ENCODE results near the gene C9orf40. TPM values are rescaled to one million over a fixed set of nuclear protein-coding genes. Genes with fewer than 3 reads are reported as not detected.

C9orf40 gene
- total and polyA plus RNA-seq, 4 donors, result 1.3 to 21.8 (median 1.6) TPM

- TF ChIP-seq ZBTB33 (IDR thresholded peaks at IDR 0.05) (no peak), GABPA (IDR thresholded peaks at IDR 0.05 in 1 of 2, conservative IDR thresholded peaks at IDR 0.05 in 1 of 2) (no peak), FOXA2 (IDR thresholded peaks at IDR 0.05) (no peak), RXRA (IDR thresholded peaks at IDR 0.05) (no peak)
Measured at GRCh38 chr9:74948937-74949336, 3.8 kb downstream of the C9orf40 start (continued).

DNA sequence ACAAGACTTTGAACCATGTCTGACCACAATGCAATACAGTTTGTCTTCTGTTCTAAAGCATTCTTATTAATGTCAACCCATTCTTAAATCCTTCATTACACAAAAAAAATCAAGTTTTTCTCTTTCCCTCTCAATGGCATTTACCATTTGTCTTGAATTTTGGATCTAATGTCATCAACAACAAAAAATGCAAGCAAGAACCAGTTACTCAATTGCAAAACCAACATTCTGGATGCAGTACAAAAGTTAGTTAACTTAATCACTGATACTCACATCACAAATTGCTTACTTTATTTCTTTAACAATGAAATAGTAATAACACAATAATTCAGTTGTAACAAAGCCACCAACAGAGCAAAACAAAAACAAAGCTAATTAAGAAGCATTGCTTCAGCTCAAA is 6.0 kb downstream of the C9orf40 start:
- no peak for DNase-seq (ENCODE audit: low spot score)
- no peak for TF ChIP-seq YY1 (IDR thresholded peaks at IDR 0.05)
- no peak for TF ChIP-seq HNF4A (conservative IDR thresholded peaks at IDR 0.05)
- TF ChIP-seq, protein P1, sequence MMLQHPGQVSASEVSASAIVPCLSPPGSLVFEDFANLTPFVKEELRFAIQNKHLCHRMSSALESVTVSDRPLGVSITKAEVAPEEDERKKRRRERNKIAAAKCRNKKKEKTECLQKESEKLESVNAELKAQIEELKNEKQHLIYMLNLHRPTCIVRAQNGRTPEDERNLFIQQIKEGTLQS (IDR thresholded peaks at IDR 0.05), result no peak
- TF ChIP-seq RXRA (IDR thresholded peaks at IDR 0.05), result no peak
- TF ChIP-seq SP1 (IDR thresholded peaks at IDR 0.05), result no peak
- no peak for TF ChIP-seq REST (IDR thresholded peaks at IDR 0.05)
- no peak for TF ChIP-seq FOXA1 (IDR thresholded peaks at IDR 0.05)
- TF ChIP-seq GABPA (IDR thresholded peaks at IDR 0.05 in 1 of 2, conservative IDR thresholded peaks at IDR 0.05 in 1 of 2), result no peak
- TF ChIP-seq ZBTB33 (IDR thresholded peaks at IDR 0.05), result no peak
- peaks cover 0 to 13% (median 2%) of the 10 kb centered on the region in 4 donors for H3K4me1 ChIP-seq (ENCODE audit: control insufficient read depth in 4 of 4, insufficient read depth in 4 of 4, low read length in 3 of 4)
- H3K36me3 ChIP-seq (ENCODE audit: control insufficient read depth in 4 of 4, insufficient read depth in 3 of 4, low read depth in 1 of 4, low read length in 3 of 4), result no peaks in the 10 kb centered on the region
- H3K4me3 ChIP-seq (ENCODE audit: low read depth in 1 of 3, low read length in 3 of 3), result no peak overlapping the region
- no peak overlapping the region for H3K9ac ChIP-seq (ENCODE audit: low read depth in 1 of 2, low read length in 2 of 2)
- H3K9me3 ChIP-seq (ENCODE audit: control insufficient read depth in 4 of 4, low read length in 3 of 4), result no peaks in the 10 kb centered on the region
- no peak overlapping the region for H3K27ac ChIP-seq (ENCODE audit: low read depth in 1 of 2, low read length in 2 of 2)
- H3K27me3 ChIP-seq (ENCODE audit: control insufficient read depth in 4 of 4, insufficient read depth in 4 of 4, low read length in 3 of 4), result no peaks in the 10 kb centered on the region

DNA sequence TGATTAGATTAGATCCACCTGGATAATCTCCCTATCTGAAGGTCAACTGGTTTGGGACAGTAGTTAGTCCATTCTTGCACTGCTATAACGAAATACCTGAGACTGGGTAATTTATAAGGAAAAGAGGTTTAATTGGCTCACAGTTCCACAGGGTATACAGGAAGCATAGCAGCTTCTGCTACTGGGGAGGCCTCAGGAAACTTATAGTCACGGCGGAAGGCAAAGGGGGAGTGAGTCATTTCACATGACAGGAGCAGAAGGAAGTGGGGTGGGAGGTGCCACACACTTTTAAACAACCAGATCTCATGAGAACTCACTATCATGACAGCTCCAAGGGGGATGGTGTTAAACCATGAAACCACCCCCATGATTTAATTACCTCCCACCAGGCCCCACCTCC is 9.9 kb downstream of the C9orf40 start:
- DNase-seq (ENCODE audit: low spot score), result no peak
- Histone ChIP-seq H3K9ac (ENCODE audit: low read depth in 1 of 2, low read length in 2 of 2) (no peak overlapping the region), H3K4me3 (ENCODE audit: low read depth in 1 of 3, low read length in 3 of 3) (no peak overlapping the region), H3K9me3 (ENCODE audit: control insufficient read depth in 4 of 4, low read length in 3 of 4) (no peaks in the 10 kb centered on the region), H3K27ac (ENCODE audit: low read depth in 1 of 2, low read length in 2 of 2) (no peak overlapping the region), H3K27me3 (ENCODE audit: control insufficient read depth in 4 of 4, insufficient read depth in 4 of 4, low read length in 3 of 4) (no peaks in the 10 kb centered on the region), H3K4me1 (ENCODE audit: control insufficient read depth in 4 of 4, insufficient read depth in 4 of 4, low read length in 3 of 4) (peaks cover 0 to 5% (median 1%) of the 10 kb centered on the region in 4 donors), H3K36me3 (ENCODE audit: control insufficient read depth in 4 of 4, insufficient read depth in 3 of 4, low read depth in 1 of 4, low read length in 3 of 4) (no peaks in the 10 kb centered on the region)
- 78% methylated on average over 3 of the region's 3 CpGs for WGBS
- TF ChIP-seq YY1 (IDR thresholded peaks at IDR 0.05) (no peak), SP1 (IDR thresholded peaks at IDR 0.05) (no peak), GABPA (IDR thresholded peaks at IDR 0.05 in 1 of 2, conservative IDR thresholded peaks at IDR 0.05 in 1 of 2) (no peak), HNF4A (conservative IDR thresholded peaks at IDR 0.05) (no peak), ZBTB33 (IDR thresholded peaks at IDR 0.05) (no peak), CTCF (IDR thresholded peaks at IDR 0.05; ENCODE audit: low read depth, low read length, missing input control) (no peak), FOXA1 (IDR thresholded peaks at IDR 0.05) (no peak), NR2F2 (IDR thresholded peaks at IDR 0.05) (no peak), JUND (IDR thresholded peaks at IDR 0.05) (no peak), TAF1 (conservative IDR thresholded peaks at IDR 0.05) (no peak), EGR1 (IDR thresholded peaks at IDR 0.05; ENCODE audit: low read depth in 2 of 2) (no peak), RAD21 (IDR thresholded peaks at IDR 0.05) (no peak), HNF4G (IDR thresholded peaks at IDR 0.05) (no peak), RXRA (IDR thresholded peaks at IDR 0.05) (no peak)
- TF ChIP-seq, protein P1 (IDR thresholded peaks at IDR 0.05), result no peak
- TF ChIP-seq, protein P2, sequence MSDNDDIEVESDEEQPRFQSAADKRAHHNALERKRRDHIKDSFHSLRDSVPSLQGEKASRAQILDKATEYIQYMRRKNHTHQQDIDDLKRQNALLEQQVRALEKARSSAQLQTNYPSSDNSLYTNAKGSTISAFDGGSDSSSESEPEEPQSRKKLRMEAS (IDR thresholded peaks at IDR 0.05), result no peak
